ENCODE measurements around the gene ASCC1.

DNA sequence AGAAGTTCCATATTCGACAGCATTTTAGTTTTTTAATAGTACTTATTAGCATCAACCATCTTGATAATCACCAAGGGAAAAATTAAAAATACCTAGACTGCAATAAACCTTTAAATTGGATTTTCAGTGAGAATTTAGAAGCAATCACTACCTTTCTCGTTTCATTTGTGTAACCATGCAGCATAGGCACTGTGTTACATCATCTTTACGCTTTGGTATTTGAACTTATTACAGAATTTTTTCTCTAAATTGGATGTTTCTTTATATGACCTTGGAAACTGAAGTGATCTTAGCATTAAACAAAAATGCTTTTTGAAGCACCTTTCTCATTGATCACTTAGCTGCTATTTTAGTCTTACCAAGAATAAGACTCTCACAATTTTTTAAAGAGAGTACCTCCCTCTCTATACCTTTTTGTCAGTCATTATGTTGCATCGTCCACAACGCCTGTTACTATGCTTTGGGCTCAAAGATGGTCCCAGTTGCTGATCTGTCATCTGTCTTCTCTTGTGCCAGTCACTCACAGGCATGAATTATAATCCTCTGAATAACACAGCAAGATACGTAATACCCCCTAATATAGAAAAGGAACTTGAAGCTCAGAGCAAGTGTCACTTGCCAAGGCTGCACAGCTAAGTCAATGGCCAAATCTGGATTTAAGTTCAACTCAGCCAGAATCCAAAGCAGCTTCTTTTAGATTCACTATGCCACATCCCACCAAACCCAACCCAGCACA, 19.6 kb upstream of the ASCC1 start:
- TF ChIP-seq, protein P1, sequence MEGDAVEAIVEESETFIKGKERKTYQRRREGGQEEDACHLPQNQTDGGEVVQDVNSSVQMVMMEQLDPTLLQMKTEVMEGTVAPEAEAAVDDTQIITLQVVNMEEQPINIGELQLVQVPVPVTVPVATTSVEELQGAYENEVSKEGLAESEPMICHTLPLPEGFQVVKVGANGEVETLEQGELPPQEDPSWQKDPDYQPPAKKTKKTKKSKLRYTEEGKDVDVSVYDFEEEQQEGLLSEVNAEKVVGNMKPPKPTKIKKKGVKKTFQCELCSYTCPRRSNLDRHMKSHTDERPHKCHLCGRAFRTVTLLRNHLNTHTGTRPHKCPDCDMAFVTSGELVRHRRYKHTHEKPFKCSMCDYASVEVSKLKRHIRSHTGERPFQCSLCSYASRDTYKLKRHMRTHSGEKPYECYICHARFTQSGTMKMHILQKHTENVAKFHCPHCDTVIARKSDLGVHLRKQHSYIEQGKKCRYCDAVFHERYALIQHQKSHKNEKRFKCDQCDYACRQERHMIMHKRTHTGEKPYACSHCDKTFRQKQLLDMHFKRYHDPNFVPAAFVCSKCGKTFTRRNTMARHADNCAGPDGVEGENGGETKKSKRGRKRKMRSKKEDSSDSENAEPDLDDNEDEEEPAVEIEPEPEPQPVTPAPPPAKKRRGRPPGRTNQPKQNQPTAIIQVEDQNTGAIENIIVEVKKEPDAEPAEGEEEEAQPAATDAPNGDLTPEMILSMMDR (conservative IDR thresholded peaks at IDR 0.05): no peak
- TF ChIP-seq ZFX (IDR thresholded peaks at IDR 0.05): no peak
